K562 (cell line): ENCODE measurements around the gene CD248. TPM values are rescaled to one million over a fixed set of nuclear protein-coding genes. Genes with fewer than 3 reads are reported as not detected.
A peak's percentile ranks its signal among the peaks of the same experiment; 100 is the strongest.

Source experiments
- BCLAF1 ChIP-seq, 2 experiments: fragments of 450-650 bp in 1 of 2; IDR thresholded peaks; 2 replicates each; pipeline ENCODE4 v1.6.1; 2011 to 2017; ENCODE audit warnings: low read depth in 2 of 2, antibody characterized with exemption in 1 of 2, borderline replicate concordance in 1 of 2, low read length in 1 of 2, mild to moderate bottlenecking in 1 of 2, mixed read lengths in 1 of 2; ENCODE audit not compliant: control insufficient read depth in 1 of 2
- FOXJ3 ChIP-seq: sonication (generic); formaldehyde crosslinking; IDR thresholded peaks from 2 replicates; pipeline ENCODE4 v1.4.0; 2020; ENCODE audit warnings: mild to moderate bottlenecking, missing genetic modification reagents
- LEF1 ChIP-seq: fragments of 450-650 bp; IDR thresholded peaks from 2 replicates; pipeline ENCODE4 v1.6.1; 2016; ENCODE audit warnings: mild to moderate bottlenecking
- POLR2AphosphoS5 ChIP-seq: IDR thresholded peaks from 2 replicates; pipeline ENCODE4 v1.6.1; 2011; ENCODE audit warnings: mild to moderate bottlenecking, low read depth, low read length, moderate library complexity; ENCODE audit not compliant: control insufficient read depth, insufficient read depth
- RFX1 ChIP-seq: fragments of 450-650 bp; IDR thresholded peaks from 2 replicates; pipeline ENCODE4 v1.6.1; 2016; ENCODE audit warnings: mild to moderate bottlenecking, moderate library complexity
- ZBTB17 ChIP-seq: fragments of 450-650 bp; formaldehyde crosslinking; IDR thresholded peaks from 2 replicates; pipeline ENCODE4 v1.4.0; 2020; ENCODE audit warnings: mild to moderate bottlenecking
- ZNF23 ChIP-seq: fragments of 250-450 bp; sonication (Bioruptor Pico); IDR thresholded peaks from 2 replicates; pipeline ENCODE4 v1.4.0; 2020; ENCODE audit warnings: mild to moderate bottlenecking
- polyA plus RNA-seq, 8 experiments: library from polyadenylated mRNA; depleted of rRNA in 4 of 8; stranded (reverse) in 5 of 8; unstranded in 3 of 8; fragments of >200 nt; fragmentation: Nextera tagmentation in 2 of 8; fragmentation: Illumina TruSeq in 1 of 8; extraction: Ambion mirVana in 2 of 8; extraction: Trizol in 1 of 8; gene quantifications; 2 replicates each; pipeline versions ENCODE4 v1.2.1 to v1.2.3, GENCODE V29; 2011 to 2014; ENCODE audit warnings: inconsistent platforms in 1 of 8, missing spikeins in 1 of 8
- total RNA-seq, 7 experiments: library from RNA; depleted of rRNA in 6 of 7; stranded (reverse); fragments of >200 nt in 6 of 7; fragmentation: Illumina TruSeq in 2 of 7; extraction: Trizol in 2 of 7; gene quantifications; 2 replicates each; pipeline versions ENCODE4 v1.2.1 to v1.2.3, GENCODE V29; 2011 to 2021; ENCODE audit warnings: low replicate concordance in 1 of 7
- TF ChIP-seq, protein P1 (sequence below): fragments of 450-650 bp; IDR thresholded peaks from 2 replicates; pipeline ENCODE4 v1.6.1; 2016; ENCODE audit warnings: mild to moderate bottlenecking, moderate library complexity

CD248 gene
- total and polyA plus RNA-seq, 9 of the 15 experiments (the other 6 are each of a cell fraction or from before 2014, with no cell fraction given) = 0.09 TPM; not detected in 8

DNA sequence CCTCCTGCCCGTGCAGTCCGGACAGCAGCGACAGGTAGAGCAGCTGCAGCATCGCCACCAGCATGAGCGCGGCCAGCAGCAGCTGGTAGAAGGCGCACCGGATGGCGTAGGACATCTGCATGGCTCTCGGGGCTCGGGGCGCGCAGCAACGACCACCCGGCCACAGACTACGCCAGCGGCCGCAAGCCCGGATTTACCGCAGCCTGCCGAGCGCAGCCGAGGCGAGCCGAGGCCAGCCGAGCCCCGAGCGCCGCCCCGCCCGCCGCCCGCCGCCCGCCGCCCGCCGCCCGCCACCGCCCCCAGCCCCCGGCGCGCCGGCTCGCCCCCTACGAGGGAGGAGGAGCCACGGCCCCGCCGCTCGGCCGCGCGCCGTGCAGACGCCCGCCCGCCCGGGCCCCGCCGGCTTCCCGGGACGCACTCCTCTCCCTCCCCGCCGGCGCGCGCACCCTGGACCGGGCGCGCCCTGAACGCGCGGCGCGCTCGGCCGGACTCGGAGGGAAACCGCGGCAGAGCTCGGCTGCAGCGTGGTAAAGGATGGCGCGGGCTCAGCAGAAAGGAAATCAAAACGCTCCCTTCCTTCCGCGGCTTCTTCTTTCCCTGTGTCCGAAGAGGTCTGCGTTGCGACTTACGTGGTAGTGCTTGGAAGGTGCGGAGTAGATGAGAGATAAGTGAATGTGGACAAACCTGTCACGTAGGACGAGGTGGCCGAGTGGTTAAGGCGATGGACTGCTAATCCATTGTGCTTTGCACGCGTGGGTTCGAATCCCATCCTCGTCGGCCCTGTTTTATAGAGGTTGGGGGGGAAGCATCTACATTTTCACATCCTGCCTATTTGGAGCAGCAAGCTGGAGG, 30.8 kb upstream of the CD248 start, which contains the start of gene B4GAT1 (continued):
- TF ChIP-seq LEF1 (no peak), ZNF23 (CRISPR knock-in tag) (no peak), FOXJ3 (CRISPR knock-in tag) (no peak), RFX1 (no peak), ZBTB17 (CRISPR knock-in tag) (no peak), BCLAF1 (IDR thresholded peaks at IDR 0.05; ENCODE audit: borderline replicate concordance in 1 of 2, control insufficient read depth in 1 of 2, low read depth in 2 of 2, low read length in 1 of 2) (no peak), POLR2AphosphoS5 (no peak)
- TF ChIP-seq, protein P1, sequence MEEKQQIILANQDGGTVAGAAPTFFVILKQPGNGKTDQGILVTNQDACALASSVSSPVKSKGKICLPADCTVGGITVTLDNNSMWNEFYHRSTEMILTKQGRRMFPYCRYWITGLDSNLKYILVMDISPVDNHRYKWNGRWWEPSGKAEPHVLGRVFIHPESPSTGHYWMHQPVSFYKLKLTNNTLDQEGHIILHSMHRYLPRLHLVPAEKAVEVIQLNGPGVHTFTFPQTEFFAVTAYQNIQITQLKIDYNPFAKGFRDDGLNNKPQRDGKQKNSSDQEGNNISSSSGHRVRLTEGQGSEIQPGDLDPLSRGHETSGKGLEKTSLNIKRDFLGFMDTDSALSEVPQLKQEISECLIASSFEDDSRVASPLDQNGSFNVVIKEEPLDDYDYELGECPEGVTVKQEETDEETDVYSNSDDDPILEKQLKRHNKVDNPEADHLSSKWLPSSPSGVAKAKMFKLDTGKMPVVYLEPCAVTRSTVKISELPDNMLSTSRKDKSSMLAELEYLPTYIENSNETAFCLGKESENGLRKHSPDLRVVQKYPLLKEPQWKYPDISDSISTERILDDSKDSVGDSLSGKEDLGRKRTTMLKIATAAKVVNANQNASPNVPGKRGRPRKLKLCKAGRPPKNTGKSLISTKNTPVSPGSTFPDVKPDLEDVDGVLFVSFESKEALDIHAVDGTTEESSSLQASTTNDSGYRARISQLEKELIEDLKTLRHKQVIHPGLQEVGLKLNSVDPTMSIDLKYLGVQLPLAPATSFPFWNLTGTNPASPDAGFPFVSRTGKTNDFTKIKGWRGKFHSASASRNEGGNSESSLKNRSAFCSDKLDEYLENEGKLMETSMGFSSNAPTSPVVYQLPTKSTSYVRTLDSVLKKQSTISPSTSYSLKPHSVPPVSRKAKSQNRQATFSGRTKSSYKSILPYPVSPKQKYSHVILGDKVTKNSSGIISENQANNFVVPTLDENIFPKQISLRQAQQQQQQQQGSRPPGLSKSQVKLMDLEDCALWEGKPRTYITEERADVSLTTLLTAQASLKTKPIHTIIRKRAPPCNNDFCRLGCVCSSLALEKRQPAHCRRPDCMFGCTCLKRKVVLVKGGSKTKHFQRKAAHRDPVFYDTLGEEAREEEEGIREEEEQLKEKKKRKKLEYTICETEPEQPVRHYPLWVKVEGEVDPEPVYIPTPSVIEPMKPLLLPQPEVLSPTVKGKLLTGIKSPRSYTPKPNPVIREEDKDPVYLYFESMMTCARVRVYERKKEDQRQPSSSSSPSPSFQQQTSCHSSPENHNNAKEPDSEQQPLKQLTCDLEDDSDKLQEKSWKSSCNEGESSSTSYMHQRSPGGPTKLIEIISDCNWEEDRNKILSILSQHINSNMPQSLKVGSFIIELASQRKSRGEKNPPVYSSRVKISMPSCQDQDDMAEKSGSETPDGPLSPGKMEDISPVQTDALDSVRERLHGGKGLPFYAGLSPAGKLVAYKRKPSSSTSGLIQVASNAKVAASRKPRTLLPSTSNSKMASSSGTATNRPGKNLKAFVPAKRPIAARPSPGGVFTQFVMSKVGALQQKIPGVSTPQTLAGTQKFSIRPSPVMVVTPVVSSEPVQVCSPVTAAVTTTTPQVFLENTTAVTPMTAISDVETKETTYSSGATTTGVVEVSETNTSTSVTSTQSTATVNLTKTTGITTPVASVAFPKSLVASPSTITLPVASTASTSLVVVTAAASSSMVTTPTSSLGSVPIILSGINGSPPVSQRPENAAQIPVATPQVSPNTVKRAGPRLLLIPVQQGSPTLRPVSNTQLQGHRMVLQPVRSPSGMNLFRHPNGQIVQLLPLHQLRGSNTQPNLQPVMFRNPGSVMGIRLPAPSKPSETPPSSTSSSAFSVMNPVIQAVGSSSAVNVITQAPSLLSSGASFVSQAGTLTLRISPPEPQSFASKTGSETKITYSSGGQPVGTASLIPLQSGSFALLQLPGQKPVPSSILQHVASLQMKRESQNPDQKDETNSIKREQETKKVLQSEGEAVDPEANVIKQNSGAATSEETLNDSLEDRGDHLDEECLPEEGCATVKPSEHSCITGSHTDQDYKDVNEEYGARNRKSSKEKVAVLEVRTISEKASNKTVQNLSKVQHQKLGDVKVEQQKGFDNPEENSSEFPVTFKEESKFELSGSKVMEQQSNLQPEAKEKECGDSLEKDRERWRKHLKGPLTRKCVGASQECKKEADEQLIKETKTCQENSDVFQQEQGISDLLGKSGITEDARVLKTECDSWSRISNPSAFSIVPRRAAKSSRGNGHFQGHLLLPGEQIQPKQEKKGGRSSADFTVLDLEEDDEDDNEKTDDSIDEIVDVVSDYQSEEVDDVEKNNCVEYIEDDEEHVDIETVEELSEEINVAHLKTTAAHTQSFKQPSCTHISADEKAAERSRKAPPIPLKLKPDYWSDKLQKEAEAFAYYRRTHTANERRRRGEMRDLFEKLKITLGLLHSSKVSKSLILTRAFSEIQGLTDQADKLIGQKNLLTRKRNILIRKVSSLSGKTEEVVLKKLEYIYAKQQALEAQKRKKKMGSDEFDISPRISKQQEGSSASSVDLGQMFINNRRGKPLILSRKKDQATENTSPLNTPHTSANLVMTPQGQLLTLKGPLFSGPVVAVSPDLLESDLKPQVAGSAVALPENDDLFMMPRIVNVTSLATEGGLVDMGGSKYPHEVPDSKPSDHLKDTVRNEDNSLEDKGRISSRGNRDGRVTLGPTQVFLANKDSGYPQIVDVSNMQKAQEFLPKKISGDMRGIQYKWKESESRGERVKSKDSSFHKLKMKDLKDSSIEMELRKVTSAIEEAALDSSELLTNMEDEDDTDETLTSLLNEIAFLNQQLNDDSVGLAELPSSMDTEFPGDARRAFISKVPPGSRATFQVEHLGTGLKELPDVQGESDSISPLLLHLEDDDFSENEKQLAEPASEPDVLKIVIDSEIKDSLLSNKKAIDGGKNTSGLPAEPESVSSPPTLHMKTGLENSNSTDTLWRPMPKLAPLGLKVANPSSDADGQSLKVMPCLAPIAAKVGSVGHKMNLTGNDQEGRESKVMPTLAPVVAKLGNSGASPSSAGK = peak; percentile 38; the same call in 1 of the 2 replicates
